NCI-H1105 treated with DMSO at 0.1 percent for 48 hours (cell line): Measurements from ENCODE around the gene SLC34A3.
"Not testable (repeated sequence)": the region's sequence is repeated elsewhere in the genome, so short reads cannot be mapped to it uniquely, and the experiment has no call there.

Experiments used
- DNase-seq: peaks from one replicate; lab custom pipeline; 2025; lab: John Stamatoyannopoulos, UW

Gene SLC34A3

GRCh38 chr9:137241490-137242268 lies 11.0 kb downstream of the SLC34A3 start:
- DNase-seq = no peak

GRCh38 chr9:137242269-137243203 lies 11.8 kb downstream of the SLC34A3 start:
- no peak for DNase-seq

DNA sequence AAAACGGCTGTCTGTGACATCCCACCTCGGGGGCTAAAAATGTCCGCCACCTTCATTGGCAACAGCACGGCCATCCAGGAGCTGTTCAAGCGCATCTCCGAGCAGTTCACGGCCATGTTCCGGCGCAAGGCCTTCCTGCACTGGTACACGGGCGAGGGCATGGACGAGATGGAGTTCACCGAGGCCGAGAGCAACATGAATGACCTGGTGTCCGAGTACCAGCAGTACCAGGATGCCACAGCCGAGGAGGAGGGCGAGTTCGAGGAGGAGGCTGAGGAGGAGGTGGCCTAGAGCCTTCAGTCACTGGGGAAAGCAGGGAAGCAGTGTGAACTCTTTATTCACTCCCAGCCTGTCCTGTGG lies 12.5 kb downstream of the SLC34A3 start:
- DNase-seq = not testable (repeated sequence)

DNA sequence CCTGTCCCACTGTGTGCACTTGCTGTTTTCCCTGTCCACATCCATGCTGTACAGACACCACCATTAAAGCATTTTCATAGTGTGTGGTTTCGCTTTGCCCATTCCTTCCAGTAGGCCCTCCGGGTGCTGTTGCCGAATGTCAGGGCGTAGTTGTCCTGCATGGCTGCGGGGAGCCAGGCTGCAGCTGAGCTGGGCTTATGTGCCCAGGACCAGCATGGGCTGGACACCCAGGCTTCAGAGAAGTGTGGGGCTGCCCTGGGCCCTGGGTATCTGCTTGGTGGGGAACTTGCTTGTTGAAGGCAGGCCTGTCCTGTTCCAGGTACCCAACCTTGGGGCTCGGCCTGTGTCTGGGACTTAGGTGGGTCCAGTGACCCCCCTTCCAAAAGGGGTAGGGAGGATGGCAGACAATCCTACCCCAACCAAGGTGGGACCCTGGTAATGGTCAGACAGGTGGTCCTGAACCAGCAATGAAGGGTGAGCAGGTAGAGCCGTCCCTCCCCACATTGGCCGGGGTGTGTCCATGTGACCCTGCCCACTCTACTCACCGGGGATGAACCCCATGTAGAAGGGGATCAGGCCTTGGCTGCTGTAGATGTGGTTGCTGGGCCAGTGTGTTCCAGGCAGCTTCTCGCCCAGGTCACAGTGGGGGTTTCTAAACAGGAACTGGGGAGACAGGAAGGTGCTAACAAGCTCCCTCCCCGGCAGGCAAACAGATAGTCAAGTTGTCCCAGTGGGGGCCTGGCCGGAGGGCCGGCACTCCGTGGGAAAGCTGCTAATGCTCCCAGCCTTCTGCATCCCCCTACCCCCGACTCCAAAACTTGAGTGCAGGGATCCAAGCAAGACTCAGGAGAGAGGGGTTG lies 13.2 kb downstream of the SLC34A3 start:
- no peak for DNase-seq

- no peak for DNase-seq
These were observed 14.1 kb downstream of the SLC34A3 start for GRCh38 chr9:137244486-137245449.

DNA sequence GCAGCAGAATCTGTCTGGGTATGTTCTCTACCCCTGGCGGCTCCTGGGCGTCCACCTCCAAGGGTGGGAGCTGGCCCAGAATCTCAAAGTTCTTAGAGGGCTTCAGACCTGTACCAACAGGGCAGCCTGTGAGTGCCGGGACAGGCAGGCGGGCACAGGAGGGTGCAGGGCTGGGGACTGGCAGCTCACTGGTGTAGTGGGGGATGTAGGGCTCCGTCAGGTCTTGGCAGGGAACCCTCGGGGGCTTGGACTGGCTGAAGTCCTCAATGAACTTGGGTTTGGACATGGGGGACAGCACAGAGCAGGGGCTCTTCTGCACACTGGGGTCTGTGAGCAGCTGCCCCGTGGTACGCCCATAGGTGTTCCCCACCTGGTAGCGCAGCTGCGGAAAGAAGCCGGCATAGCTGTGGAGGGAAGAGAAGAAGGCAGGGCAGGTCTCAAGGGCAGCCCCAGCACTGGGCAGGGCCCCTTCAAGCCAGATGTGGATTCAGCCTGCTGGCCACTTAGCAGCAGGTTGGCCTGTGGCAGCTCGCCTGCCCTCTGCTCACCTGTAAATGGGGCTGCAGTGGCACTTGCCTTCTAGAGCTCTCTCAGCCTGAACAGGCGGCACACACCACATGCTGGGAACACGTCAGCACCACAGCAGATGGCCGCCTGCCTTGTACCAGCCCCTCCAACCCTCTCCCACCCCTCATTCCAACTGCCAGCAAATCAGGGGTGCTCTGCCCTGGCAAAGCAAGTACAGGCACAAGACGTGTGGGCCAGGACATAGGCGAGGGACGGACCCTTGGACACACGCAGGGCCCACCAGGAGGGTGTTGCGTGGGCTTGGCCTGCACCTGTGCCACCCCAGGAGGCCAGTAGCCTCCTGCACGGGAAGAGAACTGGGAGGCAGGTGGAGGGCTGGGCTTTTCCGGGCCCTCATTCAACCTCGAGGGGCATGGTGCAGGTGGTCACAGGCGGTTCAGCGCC lies 15.0 kb downstream of the SLC34A3 start:
- no peak for DNase-seq

- no peak for DNase-seq
These were observed 16.6 kb downstream of the SLC34A3 start for GRCh38 chr9:137247135-137247915.

DNA sequence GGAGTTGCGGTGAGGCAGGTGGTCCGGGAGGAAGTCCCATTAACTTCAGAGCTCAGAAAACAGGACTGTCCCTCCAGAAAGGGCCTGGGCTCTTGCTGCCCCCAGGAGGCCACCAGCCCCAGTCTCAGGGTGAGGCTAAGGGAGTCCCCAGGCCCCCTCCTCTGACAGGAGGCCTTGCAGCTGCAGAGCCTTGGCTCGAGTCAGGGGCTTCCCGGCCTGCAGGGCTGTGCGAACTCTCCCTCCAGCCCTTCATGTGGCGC lies 17.1 kb downstream of the SLC34A3 start:
- DNase-seq = no peak

DNA sequence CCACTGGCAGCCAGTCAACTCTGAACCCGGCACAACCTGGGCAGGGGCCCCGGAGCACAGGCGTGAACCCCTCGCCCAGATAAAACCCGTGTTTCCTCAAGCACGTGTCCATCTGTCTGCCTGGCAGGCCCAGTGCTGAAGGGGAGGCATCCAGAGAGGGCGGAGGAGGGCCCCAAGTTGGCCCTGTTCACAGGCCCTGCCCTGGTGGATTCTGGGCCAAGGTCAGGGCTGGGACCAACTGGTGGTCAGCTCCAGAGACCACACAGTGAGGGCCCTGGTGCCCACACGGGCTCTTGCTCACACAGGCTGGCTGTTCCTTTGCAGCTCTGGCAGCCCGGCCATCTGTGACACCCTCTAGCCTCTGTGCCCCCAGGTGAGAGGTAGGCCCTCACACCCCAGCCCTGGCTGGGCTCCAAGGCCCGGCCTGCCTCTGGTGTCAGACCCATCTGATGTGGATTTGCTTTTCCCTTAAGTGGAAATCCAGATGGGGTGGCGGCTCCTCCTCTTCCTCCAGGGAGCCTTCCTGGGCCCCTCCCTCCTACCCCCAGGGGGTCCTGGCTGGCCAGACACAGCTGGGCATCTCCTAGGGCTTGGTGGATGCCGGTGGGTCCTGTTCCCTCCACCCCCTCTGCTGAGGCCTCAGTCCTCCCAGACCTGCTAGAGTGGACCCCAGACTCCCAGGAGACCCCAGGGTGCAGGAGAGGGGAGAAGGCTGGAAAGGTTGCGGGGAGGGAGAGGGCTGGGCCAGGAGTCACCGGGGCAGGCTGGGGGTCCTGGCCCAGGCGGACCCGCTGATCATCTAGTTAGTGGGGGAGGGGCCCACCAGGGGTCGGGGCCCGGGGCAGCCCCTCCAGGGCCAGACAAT lies 19.9 kb downstream of the SLC34A3 start:
- DNase-seq = no peak

DNA sequence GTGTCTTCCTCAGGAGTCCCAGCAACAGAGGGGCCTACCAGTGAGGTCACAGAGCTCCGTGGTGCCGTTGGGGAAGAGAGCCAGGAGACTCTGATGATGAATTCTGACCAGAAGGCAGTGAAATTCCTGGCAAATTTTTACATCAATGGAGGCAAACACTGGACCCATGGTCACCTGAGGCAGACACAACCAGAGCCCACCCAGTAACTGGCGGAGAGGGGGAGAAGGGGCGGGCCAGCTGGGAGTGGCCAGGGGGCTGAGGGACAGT lies 20.4 kb downstream of the SLC34A3 start, which contains the start of gene STPG3:
Gene STPG3, plus strand, starts transcription at position 93 of the 268 bp plus-strand sequence. Its CDS starts 1 bp downstream, at position 94.
- DNase-seq = no peak

GRCh38 chr9:137251490-137252268 lies 21.0 kb downstream of the SLC34A3 start:
- DNase-seq = no peak

DNA sequence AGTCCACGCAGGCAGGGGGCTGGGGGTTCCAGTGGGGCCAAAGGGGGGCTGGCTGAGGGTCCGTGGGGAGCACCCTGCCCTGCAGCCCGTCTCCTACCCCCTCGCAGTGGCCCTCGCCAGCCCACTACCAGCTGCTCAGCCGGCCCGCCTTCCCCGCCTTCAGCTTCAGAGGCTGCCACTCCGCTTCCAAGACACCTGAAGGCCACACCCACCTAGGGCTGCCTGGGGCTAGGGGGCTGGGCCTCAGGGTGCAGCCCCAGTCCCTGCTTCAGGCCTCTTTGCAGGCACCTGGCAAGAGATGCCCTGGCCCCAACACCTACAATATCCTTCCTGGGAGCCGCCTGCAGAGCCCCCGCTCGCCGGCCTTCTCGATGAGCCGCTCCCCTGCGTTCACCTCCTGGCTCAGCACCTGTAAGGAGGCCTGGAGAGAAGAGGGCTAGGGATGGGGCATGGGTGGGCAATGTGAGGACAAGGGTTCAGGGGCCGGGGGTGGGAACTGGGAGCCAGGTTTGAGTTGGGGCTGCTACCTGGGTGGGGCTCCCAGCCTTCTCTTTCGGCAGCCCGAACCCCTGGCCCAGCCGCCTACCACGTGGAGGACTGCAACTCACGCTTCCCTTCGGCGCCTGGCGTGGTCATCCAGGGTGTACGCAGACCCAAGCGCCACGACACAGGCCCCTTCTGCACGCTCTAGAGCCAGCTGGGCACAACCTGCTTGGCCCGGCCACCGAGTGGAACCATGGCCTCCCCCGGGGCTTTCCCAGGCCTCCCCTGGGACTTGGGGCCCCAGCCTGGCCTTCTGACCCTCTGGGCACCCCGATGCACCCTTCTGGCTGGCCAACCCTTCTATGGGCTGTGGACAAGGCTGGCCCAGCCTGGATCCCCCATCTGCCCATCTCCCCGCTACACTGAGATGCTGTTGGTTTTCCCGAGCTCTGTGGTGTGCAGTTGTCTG lies 22.1 kb downstream of the SLC34A3 start:
- no peak for DNase-seq

DNA sequence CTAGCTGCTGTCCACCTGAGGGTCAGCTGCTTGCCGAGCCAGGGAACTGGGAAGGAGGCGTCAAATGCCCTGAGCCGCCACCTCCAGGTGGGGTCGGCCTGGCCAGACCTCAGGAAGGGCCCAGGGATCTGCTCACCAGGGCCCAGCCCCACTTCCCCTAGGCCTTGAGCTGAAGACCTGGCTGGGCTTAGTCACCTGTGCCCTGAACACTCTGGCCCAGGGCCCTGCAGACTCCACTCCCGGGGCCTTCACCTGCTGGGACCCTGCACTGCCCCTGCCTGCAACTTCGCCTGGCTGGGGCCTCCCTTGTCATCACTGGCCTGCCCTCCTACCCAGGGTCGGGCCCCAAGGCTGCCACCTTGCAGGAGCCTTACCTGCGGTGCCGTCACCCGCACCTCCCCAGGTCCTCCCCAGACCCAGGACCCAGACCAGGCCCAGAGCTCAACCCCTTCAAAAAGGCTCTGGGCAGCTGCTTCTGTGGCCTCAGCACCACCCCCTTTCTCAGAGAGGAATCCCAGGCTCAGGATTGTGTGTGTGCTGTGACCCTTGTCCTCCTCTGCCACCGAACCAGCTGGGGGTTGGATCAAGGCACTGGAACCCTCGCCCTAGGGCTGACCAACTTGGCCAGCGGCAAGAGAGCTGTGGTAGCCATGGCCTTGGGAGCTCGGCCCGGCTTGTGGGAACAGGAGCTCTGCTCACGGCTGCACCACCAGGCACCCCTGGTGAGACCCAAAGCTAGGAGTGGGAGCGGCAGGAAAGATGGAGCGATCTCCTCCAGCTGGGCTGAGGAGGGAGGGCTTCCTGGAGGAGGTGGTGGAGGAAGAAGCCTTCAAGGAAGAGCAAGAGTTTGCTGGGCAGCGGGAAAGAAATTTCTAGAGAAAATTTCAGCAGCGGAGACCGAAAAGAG lies 23.3 kb downstream of the SLC34A3 start:
- DNase-seq = no peak

- DNase-seq = peak; percentile 76
These were observed 24.1 kb downstream of the SLC34A3 start, which contains the start of gene NELFB for GRCh38 chr9:137254624-137255447. Gene NELFB (plus strand): TSS chr9:137255327.
